ENCODE results near the gene POLDIP3. TPM values are rescaled to one million over a fixed set of nuclear protein-coding genes. Genes with fewer than 3 reads are reported as not detected.
"Not testable (repeated sequence)": the region's sequence is repeated elsewhere in the genome, so short reads cannot be mapped to it uniquely, and the experiment has no call there.

POLDIP3 gene
- total and polyA plus RNA-seq, 2 donors (not counting 3 experiments of a cell fraction or from before 2014, with no cell fraction given) = 29.3 to 60.4 TPM

- FAIRE-seq = no peak
- POLR2A ChIA-PET = no interaction called here
- no peaks in the 10 kb centered on the region for H3K9me1 ChIP-seq (replicated peaks; ENCODE audit: control insufficient read depth, extremely low read depth, insufficient read depth, low read length)
Observed at GRCh38 chr22:42536166-42536565, 78.5 kb downstream of the POLDIP3 start.

GRCh38 chr22:42535082-42535731 lies 79.5 kb downstream of the POLDIP3 start:
- H3K9ac ChIP-seq (replicated peaks; ENCODE audit: extremely low read depth, insufficient read depth, low read length); H3K9me1 ChIP-seq (replicated peaks; ENCODE audit: control insufficient read depth, extremely low read depth, insufficient read depth, low read length); POLR2A ChIA-PET; intact Hi-C loops (cut with micrococcal nuclease); H3K4me2 ChIP-seq (ENCODE audit: insufficient read depth, low read length); BruUV-seq (replicated peaks); H3K27ac ChIP-seq (ENCODE audit: insufficient read depth, low read depth, low read length); dilution Hi-C loops (cut with MboI; ENCODE audit: extremely low pct_ligation_motif_present, low sequenced_read_pairs); H4K20me1 ChIP-seq (replicated peaks; ENCODE audit: control insufficient read depth, extremely low read depth, insufficient read depth, low read length); H3K27me3 ChIP-seq (ENCODE audit: control insufficient read depth in 2 of 2, insufficient read depth in 2 of 2, low read length in 2 of 2); H3K36me3 ChIP-seq (ENCODE audit: control insufficient read depth in 2 of 2, extremely low read depth in 1 of 2, insufficient read depth in 2 of 2, low read length in 2 of 2); DNase-seq (ENCODE audit: low read depth, low spot score); H2AFZ ChIP-seq (ENCODE audit: low read depth, low read length); H3K4me3 ChIP-seq (replicated peaks in 1 of 3; ENCODE audit: insufficient read depth in 1 of 3, low read depth in 1 of 3, low read length in 3 of 3); H3K4me1 ChIP-seq (ENCODE audit: control insufficient read depth, extremely low read depth, insufficient read depth, low read length); H3K79me2 ChIP-seq (ENCODE audit: control insufficient read depth, insufficient read depth, low read length); FAIRE-seq; H3K9me3 ChIP-seq (replicated peaks; ENCODE audit: control insufficient read depth, insufficient read depth, low read length): not testable (repeated sequence)
- CTCF ChIA-PET = interaction anchor here (1.8 kb wide), 1 partner anchor 17 kb away, joined by 8 read pairs; no protein-coding TSS in a partner anchor

More at GRCh38 chr22:42536166-42536565, 78.5 kb downstream of the POLDIP3 start:
- Histone ChIP-seq H3K9ac (replicated peaks; ENCODE audit: extremely low read depth, insufficient read depth, low read length) (no peak overlapping the region), H3K9me3 (replicated peaks; ENCODE audit: control insufficient read depth, insufficient read depth, low read length) (no peaks in the 10 kb centered on the region), H3K4me3 (replicated peaks in 1 of 3; ENCODE audit: insufficient read depth in 1 of 3, low read depth in 1 of 3, low read length in 3 of 3) (no peak overlapping the region), H2AFZ (ENCODE audit: low read depth, low read length) (no peak overlapping the region), H3K27ac (ENCODE audit: insufficient read depth, low read depth, low read length) (no peak overlapping the region), H3K36me3 (ENCODE audit: control insufficient read depth in 2 of 2, extremely low read depth in 1 of 2, insufficient read depth in 2 of 2, low read length in 2 of 2) (no peaks in the 10 kb centered on the region), H3K4me1 (ENCODE audit: control insufficient read depth, extremely low read depth, insufficient read depth, low read length) (peaks cover 8% of the 10 kb centered on the region), H3K27me3 (ENCODE audit: control insufficient read depth in 2 of 2, insufficient read depth in 2 of 2, low read length in 2 of 2) (no peaks in the 10 kb centered on the region), H3K4me2 (ENCODE audit: insufficient read depth, low read length) (no peak overlapping the region), H3K79me2 (ENCODE audit: control insufficient read depth, insufficient read depth, low read length) (no peaks in the 10 kb centered on the region), H4K20me1 (replicated peaks; ENCODE audit: control insufficient read depth, extremely low read depth, insufficient read depth, low read length) (no peaks in the 10 kb centered on the region)
- CTCF ChIA-PET = no interaction called here
- dilution Hi-C loops (cut with MboI; ENCODE audit: extremely low pct_ligation_motif_present, low sequenced_read_pairs) = no loop called here
- TF ChIP-seq CTCF (IDR thresholded peaks at IDR 0.05; ENCODE audit: extremely low read depth in 1 of 2, insufficient read depth in 1 of 2, low read depth in 1 of 2, low read length in 2 of 2) (no peak), GATA2 (IDR thresholded peaks at IDR 0.05; ENCODE audit: insufficient read depth, insufficient read length, low read depth, low read length) (no peak), MYC (IDR thresholded peaks at IDR 0.05; ENCODE audit: low read depth, low read length) (no peak), FOS (IDR thresholded peaks at IDR 0.05; ENCODE audit: borderline replicate concordance, insufficient read depth, low read length) (no peak), MAX (IDR thresholded peaks at IDR 0.05; ENCODE audit: insufficient read depth, insufficient read length) (no peak), EZH2 (IDR thresholded peaks at IDR 0.05; ENCODE audit: borderline replicate concordance, low read depth, low read length, severe bottlenecking) (no peak), JUN (IDR thresholded peaks at IDR 0.05; ENCODE audit: borderline replicate concordance, insufficient read depth, insufficient read length, low read depth) (no peak), POLR2AphosphoS5 (IDR thresholded peaks at IDR 0.05; ENCODE audit: insufficient read depth, low read depth, low read length) (no peak), POLR2A (IDR thresholded peaks at IDR 0.05; ENCODE audit: low read depth, low read length) (no peak)
- no TSS peak for BruUV-seq (replicated peaks)
- DNase-seq (ENCODE audit: low read depth, low spot score) = no peak
- intact Hi-C loops (cut with micrococcal nuclease) = no loop called here
